Ramos (cell line): Measurements from ENCODE around the gene ARHGAP22.

Source experiments
- in situ Hi-C: fragments of 300-500 bp; cut with MboI; formaldehyde crosslinking; loops from one replicate; pipeline ENCODE4 v1.14.3; 2022; ENCODE audit warnings: low sequenced_read_pairs; ENCODE audit not compliant: unreplicated experiment

Gene ARHGAP22

GRCh38 chr10:48490946-48491345 lies 113.9 kb downstream of the ARHGAP22 start:
- in situ Hi-C loops, result no loop called here

- in situ Hi-C loops, result no loop called here
These were observed 114.3 kb downstream of the ARHGAP22 start for GRCh38 chr10:48490571-48490940.

GRCh38 chr10:48489099-48489498 lies 115.8 kb downstream of the ARHGAP22 start:
- in situ Hi-C loops, result no loop called here

GRCh38 chr10:48487244-48487643 lies 117.6 kb downstream of the ARHGAP22 start:
- in situ Hi-C loops, result no loop called here

GRCh38 chr10:48485711-48486110 lies 119.2 kb downstream of the ARHGAP22 start:
- in situ Hi-C loops, result no loop called here

GRCh38 chr10:48484911-48485310 lies 120.0 kb downstream of the ARHGAP22 start:
- in situ Hi-C loops, result no loop called here

GRCh38 chr10:48482207-48482606 lies 122.7 kb downstream of the ARHGAP22 start:
- in situ Hi-C loops, result no loop called here

- in situ Hi-C loops, result no loop called here
These were observed 123.5 kb downstream of the ARHGAP22 start for GRCh38 chr10:48481385-48481784.

GRCh38 chr10:48480397-48481374 lies 124.2 kb downstream of the ARHGAP22 start:
- in situ Hi-C loops, result no loop called here

- in situ Hi-C loops, result no loop called here
These were observed 125.7 kb downstream of the ARHGAP22 start for GRCh38 chr10:48478980-48479811.

- in situ Hi-C loops, result no loop called here
These were observed 126.4 kb downstream of the ARHGAP22 start for GRCh38 chr10:48478469-48478868.

GRCh38 chr10:48477616-48478015 lies 127.3 kb downstream of the ARHGAP22 start:
- in situ Hi-C loops, result no loop called here

- in situ Hi-C loops, result no loop called here
These were observed 127.7 kb downstream of the ARHGAP22 start for GRCh38 chr10:48477141-48477540.

- in situ Hi-C loops, result no loop called here
These were observed 128.4 kb downstream of the ARHGAP22 start for GRCh38 chr10:48476279-48476982.

GRCh38 chr10:48475943-48476278 lies 129.0 kb downstream of the ARHGAP22 start:
- in situ Hi-C loops, result no loop called here

GRCh38 chr10:48474765-48475365 lies 130.0 kb downstream of the ARHGAP22 start:
- in situ Hi-C loops, result no loop called here

GRCh38 chr10:48473704-48474103 lies 131.2 kb downstream of the ARHGAP22 start:
- in situ Hi-C loops, result no loop called here

- in situ Hi-C loops, result no loop called here
These were observed 132.3 kb downstream of the ARHGAP22 start for GRCh38 chr10:48472501-48473069.

GRCh38 chr10:48470893-48471805 lies 133.7 kb downstream of the ARHGAP22 start:
- in situ Hi-C loops, result no loop called here
